Natural killer cell (primary cell): Measurements from ENCODE around the gene CCR6. TPM values are rescaled to one million over a fixed set of nuclear protein-coding genes. Genes with fewer than 3 reads are reported as not detected.

Experiments used
- ATAC-seq, 3 donors: fragments of 150-1000 bp in 2 of 3; fragments of 200-7000 bp in 1 of 3; cut with Tn5 transposase; 1 replicate in 1 of 3; 2 replicates in 2 of 3; pipeline ENCODE4 v1.10.0; 2021; ENCODE audit warnings: mild to moderate bottlenecking in 2 of 3, moderate library complexity in 2 of 3
- DNase-seq, 2 donors: peaks; one replicate each; pipeline versions ENCODE4 v3.0.0 to v3.0.0-alpha.2; 2013 to 2021; ENCODE audit warnings: mixed read lengths in 1 of 2
- H3K27ac ChIP-seq: one replicate; pipeline ENCODE4 v1.5.1; 2013; ENCODE audit warnings: mild to moderate bottlenecking, low read length
- H3K27me3 ChIP-seq: one replicate; pipeline ENCODE4 v1.6.1; 2013; ENCODE audit warnings: low read length; ENCODE audit not compliant: control insufficient read depth, insufficient read depth
- H3K36me3 ChIP-seq: one replicate; pipeline ENCODE4 v1.6.1; 2013; ENCODE audit warnings: low read length; ENCODE audit not compliant: control insufficient read depth, insufficient read depth
- H3K4me1 ChIP-seq: one replicate; pipeline ENCODE4 v1.6.1; 2013; ENCODE audit warnings: low read length; ENCODE audit not compliant: control insufficient read depth, insufficient read depth
- H3K4me3 ChIP-seq: one replicate; pipeline ENCODE4 v1.5.1; 2013; ENCODE audit warnings: low read length
- H3K9me3 ChIP-seq: one replicate; pipeline ENCODE4 v1.6.1; 2013; ENCODE audit warnings: low read length; ENCODE audit not compliant: control insufficient read depth, insufficient read depth
- H3K27ac Mint-ChIP-seq, 2 donors: one replicate each; pipeline ENCODE4 v1.8.0; 2022; ENCODE audit warnings: mild to moderate bottlenecking in 2 of 2, mixed read lengths in 2 of 2, moderate library complexity in 1 of 2
- H3K27me3 Mint-ChIP-seq, 2 donors: one replicate each; pipeline ENCODE4 v1.8.0; 2022; ENCODE audit warnings: low read depth in 2 of 2, mixed read lengths in 2 of 2
- H3K36me3 Mint-ChIP-seq: one replicate; pipeline ENCODE4 v1.8.0; 2022; ENCODE audit warnings: mixed read lengths
- H3K4me1 Mint-ChIP-seq, 2 donors: one replicate each; pipeline ENCODE4 v1.8.0; 2022; ENCODE audit warnings: mixed read lengths in 2 of 2
- H3K4me3 Mint-ChIP-seq: one replicate; pipeline ENCODE4 v1.8.0; 2022; ENCODE audit warnings: mild to moderate bottlenecking, moderate library complexity, mixed read lengths
- H3K9me3 Mint-ChIP-seq, 2 donors: one replicate each; pipeline ENCODE4 v1.8.0; 2022; ENCODE audit warnings: mixed read lengths in 2 of 2
- WGBS: methylation state at CpG from one replicate; pipeline ENCODE4 v1.1.7; 2013; ENCODE audit warnings: missing lambda C conversion rate; ENCODE audit not compliant: insufficient coverage; 5-methylcytosine and 5-hydroxymethylcytosine counted together
- intact Hi-C: fragments of 100-400 bp; cut with micrococcal nuclease; formaldehyde crosslinking; loops from one replicate; pipeline ENCODE4 v1.14.2; 2022
- total RNA-seq, 4 donors: library from RNA; stranded (reverse); fragments of 120-200 nt in 1 of 4; gene quantifications; one replicate each; pipeline versions ENCODE4 v1.2.3 to v1.2.4, GENCODE V29; 2013 to 2022
- TF ChIP-seq, protein P1 (sequence below): fragments of 200-600 bp; IDR thresholded peaks from one replicate; pipeline ENCODE4 v1.8.0; 2022; ENCODE audit warnings: antibody characterized with exemption

The CCR6 gene
- total RNA-seq, 3 donors from 2014 or later (not counting 1 experiment from before 2014, with no cell fraction given), result 0.23 TPM; not detected in 2

DNA sequence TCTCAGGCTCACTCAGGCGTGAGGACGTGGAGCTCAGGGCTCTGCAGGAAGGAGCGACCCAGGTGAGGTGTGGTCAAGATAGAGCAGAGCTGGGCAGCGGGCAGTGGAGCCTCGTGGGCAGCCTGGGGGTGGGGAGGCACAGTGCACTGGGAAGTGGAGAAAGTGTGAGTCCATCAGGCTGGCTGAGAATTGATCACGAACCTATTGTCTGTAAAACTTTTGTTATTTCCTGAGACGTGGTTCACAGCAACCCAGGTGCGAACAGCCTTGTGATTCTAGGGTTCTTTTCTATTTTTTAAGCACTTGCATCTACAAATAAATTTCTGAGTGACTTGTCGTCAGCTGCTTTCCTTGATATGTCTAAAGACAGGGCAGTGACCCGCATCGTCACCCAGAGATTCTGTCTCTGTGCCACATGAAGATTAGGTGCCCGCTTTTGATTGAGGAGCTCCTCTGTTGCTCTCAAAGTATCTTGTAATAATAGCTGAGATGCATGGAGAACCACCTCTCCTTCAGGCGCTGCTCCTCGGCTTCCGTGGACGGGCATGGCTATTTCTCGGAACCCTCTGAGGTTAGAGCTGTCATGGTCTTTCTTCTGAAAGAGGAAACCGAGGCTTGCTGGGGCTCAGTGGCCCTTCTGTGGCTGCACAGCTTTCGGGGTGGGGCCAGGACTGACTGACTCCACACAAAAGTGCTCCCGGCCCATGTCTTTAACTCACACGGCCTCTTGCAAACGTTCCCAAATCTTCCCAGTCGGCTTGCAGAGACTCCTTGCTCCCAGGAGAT lies 662 bp upstream of the CCR6 start:
- H3K9me3 Mint-ChIP-seq, result no peaks in the 10 kb centered on the region
- H3K4me3 Mint-ChIP-seq, result peak overlapping the region; percentile 85
- Histone ChIP-seq H3K9me3 (no peaks in the 10 kb centered on the region), H3K4me1 (peaks cover 53% of the 10 kb centered on the region), H3K36me3 (no peaks in the 10 kb centered on the region), H3K4me3 (peak overlapping the region; percentile 48), H3K27me3 (no peaks in the 10 kb centered on the region), H3K27ac (peak overlapping the region; percentile 77)
- ATAC-seq (peak; percentile 59 to 65 (median 64)), DNase-seq (peak in 1 of 2 donors; percentile 33)
- H3K36me3 Mint-ChIP-seq, result no peaks in the 10 kb centered on the region
- WGBS, result 33% methylated on average over 23 of the region's 23 CpGs
- H3K27ac Mint-ChIP-seq, result peak overlapping the region; percentile 41 to 72
- TF ChIP-seq, protein P1, sequence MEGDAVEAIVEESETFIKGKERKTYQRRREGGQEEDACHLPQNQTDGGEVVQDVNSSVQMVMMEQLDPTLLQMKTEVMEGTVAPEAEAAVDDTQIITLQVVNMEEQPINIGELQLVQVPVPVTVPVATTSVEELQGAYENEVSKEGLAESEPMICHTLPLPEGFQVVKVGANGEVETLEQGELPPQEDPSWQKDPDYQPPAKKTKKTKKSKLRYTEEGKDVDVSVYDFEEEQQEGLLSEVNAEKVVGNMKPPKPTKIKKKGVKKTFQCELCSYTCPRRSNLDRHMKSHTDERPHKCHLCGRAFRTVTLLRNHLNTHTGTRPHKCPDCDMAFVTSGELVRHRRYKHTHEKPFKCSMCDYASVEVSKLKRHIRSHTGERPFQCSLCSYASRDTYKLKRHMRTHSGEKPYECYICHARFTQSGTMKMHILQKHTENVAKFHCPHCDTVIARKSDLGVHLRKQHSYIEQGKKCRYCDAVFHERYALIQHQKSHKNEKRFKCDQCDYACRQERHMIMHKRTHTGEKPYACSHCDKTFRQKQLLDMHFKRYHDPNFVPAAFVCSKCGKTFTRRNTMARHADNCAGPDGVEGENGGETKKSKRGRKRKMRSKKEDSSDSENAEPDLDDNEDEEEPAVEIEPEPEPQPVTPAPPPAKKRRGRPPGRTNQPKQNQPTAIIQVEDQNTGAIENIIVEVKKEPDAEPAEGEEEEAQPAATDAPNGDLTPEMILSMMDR, result no peak
- intact Hi-C loops, result no loop called here
- peaks cover 41 to 49% of the 10 kb centered on the region in 2 donors for H3K4me1 Mint-ChIP-seq
- peaks cover 3 to 20% of the 10 kb centered on the region in 2 donors for H3K27me3 Mint-ChIP-seq

DNA sequence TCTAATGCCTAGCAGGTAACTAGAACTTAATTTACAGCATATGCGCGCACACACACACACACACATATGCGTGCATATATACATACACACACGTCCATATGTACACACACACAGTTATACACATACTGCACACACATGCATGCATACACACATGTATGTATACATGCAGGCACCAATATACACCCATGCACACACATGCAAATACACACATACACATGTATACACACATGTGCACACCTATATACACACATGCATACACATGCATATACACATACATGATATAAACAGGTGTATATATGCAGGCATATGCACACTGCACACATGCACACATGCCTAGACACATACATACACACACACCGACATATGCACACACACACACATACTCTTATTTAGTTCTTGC lies 1.9 kb downstream of the CCR6 start:
- Mint-ChIP-seq H3K4me1 (peaks cover 47 to 49% of the 10 kb centered on the region in 2 donors), H3K27ac (no peak overlapping the region)

DNA sequence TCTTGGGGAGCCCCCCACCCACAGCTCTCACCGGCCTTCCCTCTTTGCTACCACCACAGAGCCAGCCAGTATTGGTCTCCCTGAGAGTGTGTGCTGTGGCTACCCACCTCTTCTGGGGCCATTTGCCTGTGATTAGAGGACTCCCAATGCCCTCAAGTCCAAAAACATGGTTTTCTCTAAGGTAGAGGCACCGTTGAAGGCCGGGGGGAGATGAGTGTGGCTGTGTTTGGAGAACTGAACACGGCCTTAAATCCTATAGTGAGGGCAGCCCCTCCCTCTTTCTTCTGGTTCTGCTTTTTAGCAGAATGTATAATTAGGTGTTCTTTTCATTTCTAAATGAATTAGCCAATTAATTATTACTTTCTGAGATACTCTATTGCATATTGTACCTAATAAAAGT lies 2.5 kb downstream of the CCR6 start:
- TF ChIP-seq, protein P1, result no peak
- H3K27me3 Mint-ChIP-seq, result peaks cover 0 to 3% of the 10 kb centered on the region in 2 donors
- Histone ChIP-seq H3K4me3 (peak overlapping the region; percentile 48), H3K27me3 (no peaks in the 10 kb centered on the region), H3K27ac (peak overlapping the region; percentile 45), H3K36me3 (no peaks in the 10 kb centered on the region), H3K9me3 (no peaks in the 10 kb centered on the region), H3K4me1 (peaks cover 52% of the 10 kb centered on the region)
- peaks cover 51 to 52% of the 10 kb centered on the region in 2 donors for H3K4me1 Mint-ChIP-seq
- no peaks in the 10 kb centered on the region for H3K9me3 Mint-ChIP-seq
- H3K27ac Mint-ChIP-seq, result no peak overlapping the region
- 36% methylated on average over 4 of the region's 4 CpGs for WGBS
- ATAC-seq (no peak), DNase-seq (no peak)
- no peaks in the 10 kb centered on the region for H3K36me3 Mint-ChIP-seq
- intact Hi-C loops, result no loop called here
- H3K4me3 Mint-ChIP-seq, result no peak overlapping the region

More for the DNA sequence above, 1.9 kb downstream of the CCR6 start:
- 73% methylated on average over 5 of the region's 5 CpGs for WGBS
- Histone ChIP-seq H3K4me3 (peak overlapping the region; percentile 48), H3K27ac (no peak overlapping the region), H3K4me1 (peaks cover 52% of the 10 kb centered on the region), H3K27me3 (no peaks in the 10 kb centered on the region), H3K36me3 (no peaks in the 10 kb centered on the region), H3K9me3 (no peaks in the 10 kb centered on the region)
- Mint-ChIP-seq H3K4me3 (no peak overlapping the region), H3K9me3 (no peaks in the 10 kb centered on the region), H3K27me3 (peaks cover 0 to 3% of the 10 kb centered on the region in 2 donors), H3K36me3 (no peaks in the 10 kb centered on the region)
- TF ChIP-seq, protein P1, result no peak
- ATAC-seq (peak in 1 of 3 donors; percentile 27), DNase-seq (no peak)
- intact Hi-C loops, result no loop called here
